Dermis microvascular lymphatic vessel endothelial cell (primary cell): ENCODE data around the gene MGLL. TPM values are rescaled to one million over a fixed set of nuclear protein-coding genes. Genes with fewer than 3 reads are reported as not detected.

Source experiments
- DNase-seq, 2 donors: peaks; one replicate each; pipeline versions ENCODE4 v3.0.0 to v3.0.0-alpha.2; 2010; ENCODE audit warnings: low read depth in 2 of 2
- total RNA-seq: library from RNA; depleted of rRNA; stranded (reverse); fragments of >200 nt; gene quantifications from 2 replicates; pipeline ENCODE4 v1.2.1, GENCODE V29; 2014

Gene MGLL
- 30.1 and 33.4 TPM in 2 replicates for total RNA-seq

DNA sequence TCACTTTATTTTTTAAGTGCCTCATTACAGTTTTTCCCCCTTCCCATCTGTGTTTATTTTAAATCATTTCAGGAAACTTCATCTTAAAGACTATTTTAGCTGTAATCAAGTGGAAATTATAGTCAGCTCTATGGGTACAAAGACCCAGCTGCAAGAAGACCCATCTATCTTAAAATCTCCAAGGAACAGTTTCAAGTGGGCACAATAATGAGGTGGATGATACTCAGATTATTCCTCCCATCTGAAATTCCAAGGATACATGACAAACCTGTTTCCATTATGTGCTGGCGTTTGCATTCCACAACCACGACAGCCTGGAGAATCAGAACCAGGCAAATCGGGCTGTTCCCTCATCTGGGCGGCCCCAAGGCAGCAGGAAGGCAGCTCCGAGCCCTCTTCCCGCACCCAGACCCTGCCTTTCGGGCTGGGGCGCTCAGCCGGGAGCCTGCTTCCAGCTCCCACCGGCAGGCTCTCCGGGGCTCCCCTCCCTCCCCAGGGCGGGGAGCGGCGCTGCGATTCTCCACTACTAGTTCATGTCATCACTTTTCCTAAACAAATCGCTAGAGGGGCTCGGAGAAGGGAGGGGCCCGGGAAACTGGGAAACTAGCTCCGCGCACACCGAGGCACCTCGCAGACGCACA lies at the start of gene MGLL:
Gene MGLL, minus strand, starts transcription at position 475 of the 641 bp plus-strand sequence. Its CDS starts 197 bp downstream, at position 278.
- peak in 1 of 2 donors; percentile 55 for DNase-seq

GRCh38 chr3:127870156-127870555 lies 47.8 kb upstream of the MGLL start:
- DNase-seq = no peak

DNA sequence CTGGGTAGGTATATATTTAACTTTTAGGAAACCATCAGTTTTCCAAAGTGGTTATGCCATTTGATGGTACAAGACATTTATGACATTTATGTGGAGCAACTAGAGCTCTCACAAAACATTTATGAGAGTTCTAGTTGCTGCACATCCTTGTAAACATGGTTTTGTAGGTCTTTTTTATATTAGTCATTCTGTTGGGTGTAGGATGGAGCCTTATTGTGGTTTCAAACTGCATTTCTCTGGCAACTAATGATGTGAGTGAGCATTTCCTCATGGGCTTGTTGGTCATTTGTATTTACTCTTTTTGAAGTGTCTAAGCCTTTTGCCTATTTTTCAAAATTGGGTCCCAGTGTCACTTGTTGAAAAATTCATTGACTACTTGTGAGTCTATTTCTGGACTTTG lies 45.7 kb upstream of the MGLL start:
- no peak for DNase-seq

DNA sequence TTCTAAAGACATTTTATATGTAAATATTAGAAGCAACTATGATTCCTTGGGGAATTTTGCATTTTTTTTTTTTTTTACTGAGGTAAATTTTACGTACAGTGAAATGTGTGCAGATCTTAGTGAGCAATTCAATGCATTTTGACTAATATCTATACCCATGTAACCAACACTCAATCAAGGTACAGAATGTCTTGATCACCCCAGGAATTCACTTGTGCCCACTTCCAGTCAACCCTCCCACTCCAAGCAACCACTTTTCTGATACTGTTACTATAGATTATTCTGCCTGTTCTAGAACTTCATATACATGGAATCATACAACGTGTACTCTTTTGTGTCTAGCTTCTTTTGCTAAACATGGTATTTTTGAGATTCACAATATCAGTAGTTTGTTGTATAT lies 45.1 kb upstream of the MGLL start:
- DNase-seq = no peak

GRCh38 chr3:127865941-127866340 lies 43.6 kb upstream of the MGLL start:
- no peak for DNase-seq

DNA sequence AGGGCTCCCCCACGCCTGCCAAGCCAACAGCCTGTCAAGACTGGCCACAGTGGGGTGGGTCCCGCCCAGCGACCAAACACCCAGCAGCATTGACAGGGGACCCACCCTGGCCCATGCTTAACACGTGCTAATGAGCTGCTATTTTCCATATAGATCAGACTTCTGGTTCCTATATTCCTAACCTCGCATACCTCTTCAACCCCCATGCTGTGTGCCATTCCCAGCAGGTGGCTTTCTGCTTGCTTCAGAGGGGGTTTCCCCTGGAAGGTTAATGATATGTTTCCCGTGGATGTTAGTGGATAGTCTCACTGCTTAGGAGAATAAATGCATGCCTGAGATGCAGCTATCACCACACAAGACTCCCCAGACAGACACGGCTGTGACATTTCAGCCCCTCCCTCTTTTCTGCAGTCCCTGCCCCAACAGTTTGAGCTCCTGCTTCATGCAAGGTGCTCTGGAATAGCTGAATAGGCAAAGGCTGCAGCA lies 37.9 kb upstream of the MGLL start:
- no peak for DNase-seq

DNA sequence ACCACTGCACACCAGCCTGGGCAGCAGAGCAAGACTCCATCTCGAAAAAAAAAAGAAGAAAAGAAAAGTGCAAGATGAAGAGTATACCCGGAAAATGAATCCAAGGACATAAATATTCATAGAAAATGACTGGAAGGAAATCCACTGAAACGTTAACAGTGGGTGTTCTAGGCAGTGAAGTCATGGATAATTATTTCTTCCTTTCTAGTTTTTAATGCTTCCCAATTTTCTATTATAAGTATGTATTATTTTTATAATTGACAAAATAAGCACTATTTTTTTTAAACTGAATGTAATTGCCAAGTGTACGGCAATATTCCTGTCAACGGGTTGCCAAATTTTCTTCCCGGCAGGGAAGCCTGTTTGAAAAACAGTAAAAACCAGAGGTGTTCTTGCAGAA lies 37.4 kb upstream of the MGLL start:
- no peak for DNase-seq

DNA sequence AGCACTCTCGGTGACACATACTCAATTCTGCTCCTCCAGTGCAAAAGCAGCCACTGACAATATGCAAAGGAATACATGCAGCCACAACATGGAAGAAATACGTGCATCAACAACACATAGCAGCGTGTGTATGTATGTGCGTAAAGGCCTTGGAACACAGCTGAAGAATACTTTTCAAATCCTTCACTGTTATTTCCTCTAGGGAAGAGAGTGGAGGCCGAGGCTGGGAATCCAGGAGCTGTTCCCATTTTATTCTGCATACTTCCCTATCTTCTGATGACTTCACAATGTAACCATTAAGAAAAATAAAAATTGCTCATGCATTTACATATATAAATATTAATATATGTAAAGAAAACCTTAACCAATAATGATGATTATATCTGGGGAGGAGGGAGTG lies 36.6 kb upstream of the MGLL start:
- no peak for DNase-seq

GRCh38 chr3:127858521-127858920 lies 36.2 kb upstream of the MGLL start:
- no peak for DNase-seq

- peak in 1 of 2 donors; percentile 3 for DNase-seq
Measured at GRCh38 chr3:127857333-127857732, 35.0 kb upstream of the MGLL start.

GRCh38 chr3:127856801-127857200 lies 34.5 kb upstream of the MGLL start:
- no peak for DNase-seq

DNA sequence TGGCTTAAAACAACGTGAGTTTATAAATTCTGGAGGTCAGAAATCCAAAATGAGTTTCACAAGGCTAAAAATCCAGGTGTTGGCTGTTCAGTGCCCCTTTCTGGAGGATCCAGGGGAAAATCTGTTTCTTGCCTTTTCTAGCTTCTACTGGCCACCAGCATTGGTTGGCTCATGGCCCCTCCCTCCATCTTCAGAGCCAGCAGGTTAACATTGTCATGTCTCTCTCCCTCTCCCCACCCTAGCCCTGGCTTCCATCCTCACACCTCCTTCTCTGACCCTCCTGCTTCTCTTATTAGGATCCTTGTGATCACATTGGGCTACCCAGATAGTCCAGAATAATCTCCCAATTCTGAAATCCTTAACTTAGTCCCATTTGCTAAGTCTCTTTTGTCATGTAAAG lies 32.9 kb upstream of the MGLL start:
- DNase-seq = no peak

- no peak for DNase-seq
Measured at GRCh38 chr3:127853681-127854080, 31.4 kb upstream of the MGLL start.

DNA sequence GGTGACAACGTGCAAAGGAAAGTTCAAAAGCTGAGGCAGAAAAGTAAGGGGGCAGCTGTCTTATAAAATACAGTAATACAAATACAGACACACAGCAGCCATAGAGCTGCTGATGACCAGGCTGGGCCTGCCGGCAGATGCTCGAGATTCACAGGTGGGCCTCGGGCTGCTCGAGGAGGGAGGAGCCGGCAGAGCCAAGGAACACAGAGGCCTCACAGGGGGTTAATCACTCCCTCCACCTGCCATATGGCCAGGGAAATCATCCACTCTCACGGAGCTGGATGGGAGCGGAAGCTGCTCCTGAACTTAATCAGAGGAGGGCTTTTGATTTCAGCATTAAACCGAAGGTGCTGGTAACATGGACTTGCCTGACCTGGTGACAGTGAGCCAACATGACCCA lies 29.6 kb upstream of the MGLL start:
- DNase-seq = no peak

DNA sequence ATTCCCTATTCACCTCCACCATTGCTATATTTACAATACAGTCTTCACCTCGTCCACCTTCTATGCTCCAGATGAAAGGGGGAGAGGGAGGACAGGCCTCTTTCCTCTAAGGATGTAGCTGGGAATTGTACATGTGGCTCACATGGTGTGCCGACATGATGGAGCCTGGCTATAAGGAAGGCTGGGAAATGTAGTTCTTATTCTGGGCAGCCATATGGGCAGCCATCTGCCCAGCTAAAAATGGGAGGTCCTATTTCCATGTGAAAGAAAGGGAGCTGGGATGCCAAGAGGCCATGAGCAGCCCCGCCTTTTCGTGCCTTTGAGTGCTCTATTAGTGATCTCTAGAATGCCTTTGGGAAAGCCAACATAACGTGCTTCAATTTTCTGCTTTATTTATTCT lies 27.1 kb upstream of the MGLL start:
- no peak for DNase-seq

GRCh38 chr3:127848131-127849129 lies 26.1 kb upstream of the MGLL start:
- DNase-seq = peak; percentile 9 to 19

DNA sequence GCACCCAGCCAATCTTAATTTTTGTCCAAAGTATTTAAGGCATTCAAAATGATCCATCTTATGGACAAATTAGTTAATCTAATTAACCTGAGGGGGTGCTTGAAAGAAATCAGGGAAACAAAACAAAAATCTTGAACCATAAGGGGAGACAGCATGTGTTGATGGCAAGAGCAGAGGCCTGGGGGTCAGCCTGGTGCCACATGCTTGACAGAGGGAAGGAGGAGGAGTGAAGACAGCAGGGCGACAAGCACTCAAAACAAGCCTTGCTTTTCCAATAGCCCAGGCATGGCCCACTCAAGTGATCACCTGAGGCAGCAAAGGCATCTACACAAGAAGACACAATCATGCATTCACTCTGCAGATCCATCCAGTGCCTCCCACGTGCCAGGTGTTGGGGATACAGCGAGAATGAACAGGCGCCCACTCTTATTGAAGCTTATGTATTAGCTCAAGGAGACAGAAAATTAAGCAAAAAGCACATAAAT lies 25.0 kb upstream of the MGLL start:
- no peak for DNase-seq

- DNase-seq = no peak
Measured at GRCh38 chr3:127846576-127846975, 24.3 kb upstream of the MGLL start.

GRCh38 chr3:127844326-127844942 lies 22.1 kb upstream of the MGLL start:
- DNase-seq = no peak

DNA sequence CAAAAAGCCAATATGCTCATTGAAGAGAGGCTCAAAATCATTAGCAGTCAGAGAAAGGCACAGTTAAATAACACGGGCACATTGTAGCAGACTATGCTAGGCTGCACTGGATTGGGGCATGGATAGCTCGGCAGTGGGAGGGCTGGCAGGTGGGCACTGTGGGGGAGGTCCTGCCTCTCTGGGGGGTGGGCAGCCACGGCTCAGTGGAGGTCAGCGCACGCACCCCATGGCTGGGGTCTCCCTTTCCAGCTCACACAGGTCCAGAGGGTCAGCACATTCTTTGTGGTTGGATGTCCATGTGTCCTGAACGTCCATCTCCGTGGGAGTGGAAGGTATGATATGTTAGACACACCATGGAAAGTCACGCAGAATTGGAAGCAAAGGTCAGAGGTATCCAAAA lies 18.4 kb upstream of the MGLL start:
- no peak for DNase-seq

DNA sequence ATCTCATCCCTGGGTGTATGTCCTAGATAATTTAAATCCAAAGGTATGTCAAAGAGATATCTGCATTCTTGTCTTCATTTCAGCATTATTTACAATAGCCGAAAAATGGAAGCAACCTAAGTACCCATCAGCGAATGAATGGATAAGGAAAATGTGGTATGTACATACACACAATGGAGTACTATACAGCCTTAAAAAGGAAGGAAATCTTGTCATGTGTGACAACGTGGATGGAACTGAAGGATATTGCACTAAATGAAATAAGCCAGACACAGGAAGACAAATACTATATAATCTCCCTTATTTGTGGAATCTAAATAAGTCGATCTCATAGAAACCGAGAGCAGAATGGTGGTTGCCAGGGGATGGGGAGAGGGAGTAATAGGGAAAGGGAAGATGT lies 16.8 kb upstream of the MGLL start:
- DNase-seq = no peak
